NCI-H748 treated with DMSO at 0.1 percent for 48 hours (cell line): ENCODE results near the gene EEF1AKMT1.
"Not testable (repeated sequence)": the region's sequence is repeated elsewhere in the genome, so short reads cannot be mapped to it uniquely, and the experiment has no call there.

Source experiments
- DNase-seq: peaks from one replicate; lab custom pipeline; 2025; lab: John Stamatoyannopoulos, UW

The EEF1AKMT1 gene

DNA sequence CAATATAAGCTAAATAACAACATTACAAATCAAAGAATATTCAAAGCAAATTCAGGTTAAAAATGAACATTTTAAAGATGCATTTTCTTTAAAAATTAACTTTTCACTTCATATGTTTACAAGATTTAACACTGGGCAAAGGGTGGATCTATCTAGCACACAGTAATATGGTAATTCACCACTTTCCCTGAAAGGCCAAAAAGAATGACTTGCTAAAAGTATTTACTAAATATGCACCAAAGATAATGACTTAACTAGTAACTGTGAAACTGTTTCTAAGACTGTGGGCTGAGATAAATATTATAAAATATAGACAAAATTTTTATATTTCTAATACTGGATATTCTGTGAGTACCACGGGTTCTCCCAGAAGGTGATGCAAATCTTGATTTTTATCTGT is 4.5 kb upstream of the EEF1AKMT1 start:
- DNase-seq = no peak

DNA sequence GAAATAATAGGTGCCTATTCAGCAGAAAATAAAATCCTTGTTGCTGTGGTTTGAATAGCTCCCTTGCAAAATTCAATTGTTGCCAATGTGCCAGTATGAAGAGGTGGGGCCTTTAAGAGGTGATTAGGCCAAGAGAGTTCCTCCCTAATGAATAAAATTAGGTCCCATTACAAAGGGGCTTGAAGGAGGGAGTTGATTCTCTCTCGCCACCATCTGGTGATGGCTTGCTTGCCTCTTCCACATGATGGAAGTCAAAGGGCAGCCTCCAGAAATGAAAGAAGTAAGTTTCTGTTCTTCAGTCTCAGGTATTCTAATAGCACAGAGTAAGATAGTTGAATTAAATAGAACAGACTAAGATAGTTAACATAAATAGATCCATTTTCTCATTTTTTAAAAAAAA is 3.0 kb upstream of the EEF1AKMT1 start:
- no peak for DNase-seq

DNA sequence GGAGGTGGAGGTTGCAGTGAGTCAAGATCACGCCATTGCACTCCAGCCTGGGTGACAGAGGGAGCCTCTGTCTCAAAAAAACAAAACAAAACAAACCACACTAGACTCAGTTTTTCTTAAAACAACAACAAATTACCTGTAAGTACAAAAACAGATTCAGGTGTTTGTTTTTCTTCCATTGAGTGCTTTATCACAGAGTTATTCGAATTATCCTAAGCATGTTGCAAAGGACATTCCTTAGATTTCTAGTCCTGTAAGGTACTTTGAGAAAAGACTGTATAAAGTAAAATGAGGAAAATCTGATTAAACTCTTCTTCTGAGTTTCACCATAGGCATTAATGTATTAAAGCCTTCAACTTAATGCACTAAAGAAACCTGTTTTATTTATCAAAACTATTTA is 2.2 kb upstream of the EEF1AKMT1 start:
- no peak for DNase-seq

DNA sequence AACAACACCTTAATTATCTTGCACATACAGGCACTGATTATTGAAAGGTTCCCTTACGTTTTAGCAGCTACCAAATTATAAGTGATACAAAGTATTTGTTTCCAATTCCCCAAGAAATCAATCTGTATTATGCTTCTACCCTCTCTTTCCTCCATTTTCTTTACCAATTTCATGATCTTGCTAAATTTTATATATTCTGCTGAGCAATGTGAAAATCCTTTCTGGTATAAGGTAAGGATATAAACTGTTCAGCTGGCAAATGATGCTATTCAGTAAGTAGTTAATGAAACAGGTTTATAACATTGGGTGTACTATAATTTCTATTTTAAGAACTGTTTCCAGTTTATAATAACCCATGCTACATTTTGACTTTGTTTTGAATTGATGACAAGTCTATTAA is 985 bp upstream of the EEF1AKMT1 start:
- DNase-seq = no peak

DNA sequence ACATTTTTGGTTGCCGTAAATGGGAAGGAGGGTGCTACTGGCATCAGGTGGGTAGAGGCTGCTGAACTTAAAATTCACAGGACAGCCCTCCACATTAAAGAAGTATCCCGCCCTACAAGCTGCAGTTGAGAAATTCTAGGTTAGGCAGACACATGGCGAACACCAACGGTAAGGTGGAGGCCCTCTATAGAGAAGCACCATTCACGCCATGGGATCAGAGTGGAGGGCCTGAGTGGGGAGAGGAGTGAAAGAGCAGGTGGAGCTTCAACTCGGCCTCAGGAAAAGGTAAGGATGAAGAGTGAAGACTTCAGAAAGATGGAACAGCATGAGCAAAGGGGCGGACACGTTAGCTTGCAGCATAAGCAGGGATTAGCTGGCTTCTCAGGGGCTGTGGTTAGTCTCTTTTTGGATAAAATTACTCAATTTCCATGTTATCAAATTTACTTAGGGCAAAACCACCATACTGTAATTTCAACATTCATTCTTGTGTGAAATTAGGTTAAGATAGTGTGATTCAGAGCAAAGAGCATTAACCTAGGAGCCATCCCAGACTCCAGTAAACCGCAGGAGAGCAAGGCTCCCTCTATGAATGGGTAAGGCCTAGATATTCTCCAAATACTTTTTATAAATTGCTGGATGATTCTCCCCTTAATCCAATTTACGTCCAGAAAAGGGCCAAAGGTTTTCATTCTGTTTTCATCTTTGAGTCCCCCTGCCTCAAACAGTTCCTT is 1.2 kb downstream of the EEF1AKMT1 start:
- no peak for DNase-seq

DNA sequence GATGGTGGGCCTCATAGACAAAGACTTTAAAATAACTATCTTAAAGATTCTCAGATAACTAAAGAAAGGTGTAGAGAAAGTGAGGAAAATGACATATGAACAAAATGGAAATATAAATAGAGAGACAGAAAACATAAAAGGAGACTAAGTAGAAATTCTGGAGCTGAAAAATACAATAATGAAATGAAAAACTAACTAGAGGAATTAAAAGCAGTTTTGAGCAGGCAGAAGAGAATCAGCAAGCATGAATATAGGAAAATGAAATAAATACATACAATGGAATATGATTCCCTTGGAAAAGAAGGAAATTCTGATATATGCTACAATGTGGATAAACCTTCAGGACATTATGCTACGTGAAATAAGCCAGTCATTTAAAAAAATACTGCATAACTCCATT is 3.9 kb downstream of the EEF1AKMT1 start:
- DNase-seq = no peak

DNA sequence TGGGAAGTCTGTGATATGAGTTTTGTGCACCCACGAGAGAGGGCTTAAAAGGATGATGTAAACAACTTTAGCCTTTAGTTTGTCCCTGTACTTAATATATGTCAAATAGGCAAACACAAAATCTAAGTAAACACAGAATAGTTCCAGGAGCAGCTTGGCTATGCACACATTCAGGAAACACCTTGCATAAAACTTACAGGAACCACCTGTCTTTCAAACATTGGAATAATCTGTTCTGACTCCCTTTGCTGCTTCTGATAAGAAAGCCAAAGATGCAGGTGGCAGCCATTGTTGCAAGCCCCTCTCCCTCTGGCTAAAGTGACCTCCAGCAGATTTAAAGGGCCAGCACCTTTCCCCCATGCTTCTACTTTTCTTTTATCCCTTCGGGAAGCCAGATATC is 4.7 kb downstream of the EEF1AKMT1 start:
- no peak for DNase-seq

DNA sequence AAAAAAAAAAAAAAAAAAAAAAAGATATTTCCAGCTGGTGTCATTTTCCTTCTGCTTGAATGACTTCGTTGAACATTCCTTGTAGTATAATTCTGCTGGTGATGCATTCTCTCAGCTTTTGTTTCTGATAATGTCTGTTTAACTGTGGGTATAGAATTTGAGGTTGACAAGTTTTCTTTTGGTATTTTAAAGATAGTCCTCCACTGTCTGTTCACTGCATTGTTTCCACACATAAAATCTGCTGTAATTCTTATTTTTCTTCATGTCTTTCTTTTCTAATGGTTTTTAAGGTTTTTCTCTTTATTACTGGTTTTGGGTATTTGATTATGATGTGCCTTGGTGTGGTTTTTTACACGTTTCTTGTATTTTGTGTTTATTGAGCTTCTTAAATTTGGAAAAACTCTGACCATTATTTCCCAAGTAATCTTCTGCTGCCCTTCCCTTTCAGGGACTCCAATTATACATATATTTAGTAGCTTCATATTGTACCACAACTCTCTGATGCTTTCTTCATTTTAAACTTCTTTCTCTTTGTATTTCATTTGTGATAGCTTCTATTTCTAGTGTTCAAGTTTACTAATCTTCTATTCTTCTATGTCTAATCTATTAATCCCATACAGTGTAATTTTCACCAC is 6.3 kb downstream of the EEF1AKMT1 start:
- DNase-seq = no peak

DNA sequence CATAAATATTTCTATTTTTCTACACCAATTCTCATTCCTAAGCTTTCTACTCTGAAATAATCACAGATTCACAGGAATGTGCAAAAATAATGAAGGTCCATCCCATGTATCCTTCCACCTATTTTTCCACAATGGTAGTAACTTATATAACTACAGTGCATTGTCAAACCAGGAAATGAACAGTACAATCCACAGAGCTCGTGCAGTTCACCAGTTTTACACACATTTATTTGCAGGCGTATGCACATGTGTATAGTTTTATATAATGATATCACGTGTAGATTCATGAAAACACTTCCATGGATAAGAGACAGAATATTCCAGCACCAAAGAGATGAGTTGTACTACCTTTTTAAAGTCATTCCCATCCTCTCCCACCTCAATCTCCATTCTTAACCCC is 12.9 kb downstream of the EEF1AKMT1 start:
- DNase-seq = no peak

DNA sequence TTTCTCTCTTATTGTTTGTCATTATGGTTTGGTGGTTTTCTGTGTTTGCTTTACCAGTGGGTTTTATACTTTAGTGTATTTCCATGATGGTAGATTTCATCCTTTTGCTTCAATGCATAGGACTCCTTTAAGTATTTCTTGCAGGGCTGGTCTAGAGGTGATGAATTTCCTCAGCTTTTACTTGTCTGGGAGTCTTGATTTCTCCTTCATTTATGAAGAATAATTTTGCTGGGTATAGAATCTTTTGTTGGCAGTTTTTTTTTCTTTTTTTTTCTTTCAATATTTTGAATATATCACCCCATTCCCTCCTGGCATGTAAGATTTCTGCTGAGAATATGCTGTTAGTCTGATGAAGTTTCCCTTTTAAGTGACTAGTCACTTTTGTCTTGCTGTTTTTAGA is 19.8 kb downstream of the EEF1AKMT1 start:
- DNase-seq = no peak

DNA sequence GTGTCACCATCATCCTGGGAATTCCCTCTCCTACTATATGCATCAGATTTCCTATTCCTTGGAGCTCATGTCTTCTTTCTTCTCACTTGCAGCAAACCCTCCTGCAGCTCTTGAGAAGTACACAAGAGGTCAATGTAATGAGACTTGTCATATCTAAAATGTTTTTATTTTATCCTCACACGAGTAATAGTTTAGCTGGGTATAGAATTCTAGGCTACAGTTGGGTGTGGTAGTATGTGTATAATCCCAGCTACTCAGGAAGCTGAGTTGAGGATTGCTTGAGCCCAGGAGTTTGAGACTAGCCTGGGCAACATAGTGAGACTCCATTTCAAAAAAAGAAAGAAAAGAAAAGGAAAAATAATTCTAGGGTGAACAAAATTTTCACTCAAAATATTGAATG is 24.4 kb downstream of the EEF1AKMT1 start:
- DNase-seq = no peak

DNA sequence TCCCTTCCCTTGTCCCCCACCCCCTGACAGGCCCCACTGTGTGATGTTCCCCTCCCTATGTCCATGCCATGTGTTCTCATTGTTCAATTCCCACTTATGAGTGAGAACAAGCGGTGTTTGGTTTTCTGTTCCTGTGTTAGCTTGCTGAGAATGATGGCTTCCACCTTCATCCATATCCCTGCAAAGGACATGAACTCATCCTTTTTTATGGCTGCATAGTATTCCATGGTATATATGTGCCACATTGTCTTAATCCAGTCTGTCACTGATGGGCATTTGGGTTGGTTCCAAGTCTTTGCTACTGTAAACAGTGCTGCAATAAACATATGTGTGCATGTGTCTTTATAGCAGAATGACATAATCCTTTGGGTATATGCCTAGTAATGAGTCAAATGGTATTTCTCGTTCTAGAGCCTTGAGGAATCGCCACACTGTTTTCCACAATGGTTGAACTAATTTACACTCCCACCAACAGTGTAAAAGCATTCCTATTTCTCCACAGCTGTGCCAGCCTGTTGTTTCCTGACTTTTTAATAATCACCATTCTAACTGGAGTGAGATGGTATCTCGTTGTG is 29.8 kb downstream of the EEF1AKMT1 start:
- not testable (repeated sequence) for DNase-seq

DNA sequence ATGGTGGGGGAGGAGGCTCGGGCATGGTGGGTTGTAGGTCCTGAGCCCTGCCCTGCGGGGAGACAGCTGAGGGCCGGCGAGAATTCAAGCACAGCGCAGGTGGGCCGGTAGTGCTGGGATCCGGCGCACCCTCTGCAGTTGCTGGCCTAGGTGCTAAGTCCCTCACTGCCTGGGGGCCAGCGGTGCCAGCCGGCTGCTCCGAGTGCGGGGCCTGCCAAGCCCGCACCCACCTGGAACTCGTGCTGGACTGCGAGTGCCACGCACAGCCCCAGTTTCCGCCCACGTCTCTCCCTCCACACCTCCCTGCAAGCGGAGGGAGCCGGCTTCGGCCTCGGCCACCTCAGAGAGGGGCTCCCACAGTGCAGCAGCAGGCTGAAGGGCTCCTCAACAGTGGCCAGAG is 33.7 kb downstream of the EEF1AKMT1 start:
- no peak for DNase-seq

DNA sequence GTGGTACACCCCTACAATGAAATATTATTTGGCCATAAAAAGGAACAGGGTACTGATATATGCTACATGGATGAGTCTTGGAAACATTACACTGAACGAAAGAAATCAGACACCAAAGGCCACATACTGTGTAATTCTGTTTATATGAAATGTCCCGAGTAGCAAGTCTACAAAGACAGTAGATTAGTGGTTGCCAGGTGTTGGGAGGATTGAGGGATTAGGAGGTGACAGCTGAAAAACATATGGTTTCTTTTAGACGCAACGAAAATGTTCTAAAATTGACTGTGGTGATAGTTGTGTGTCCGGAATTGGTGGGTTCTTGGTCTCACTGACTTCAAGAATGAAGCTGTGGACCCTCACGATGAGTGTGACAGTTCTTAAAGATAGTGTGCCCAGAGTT is 35.1 kb downstream of the EEF1AKMT1 start:
- no peak for DNase-seq

DNA sequence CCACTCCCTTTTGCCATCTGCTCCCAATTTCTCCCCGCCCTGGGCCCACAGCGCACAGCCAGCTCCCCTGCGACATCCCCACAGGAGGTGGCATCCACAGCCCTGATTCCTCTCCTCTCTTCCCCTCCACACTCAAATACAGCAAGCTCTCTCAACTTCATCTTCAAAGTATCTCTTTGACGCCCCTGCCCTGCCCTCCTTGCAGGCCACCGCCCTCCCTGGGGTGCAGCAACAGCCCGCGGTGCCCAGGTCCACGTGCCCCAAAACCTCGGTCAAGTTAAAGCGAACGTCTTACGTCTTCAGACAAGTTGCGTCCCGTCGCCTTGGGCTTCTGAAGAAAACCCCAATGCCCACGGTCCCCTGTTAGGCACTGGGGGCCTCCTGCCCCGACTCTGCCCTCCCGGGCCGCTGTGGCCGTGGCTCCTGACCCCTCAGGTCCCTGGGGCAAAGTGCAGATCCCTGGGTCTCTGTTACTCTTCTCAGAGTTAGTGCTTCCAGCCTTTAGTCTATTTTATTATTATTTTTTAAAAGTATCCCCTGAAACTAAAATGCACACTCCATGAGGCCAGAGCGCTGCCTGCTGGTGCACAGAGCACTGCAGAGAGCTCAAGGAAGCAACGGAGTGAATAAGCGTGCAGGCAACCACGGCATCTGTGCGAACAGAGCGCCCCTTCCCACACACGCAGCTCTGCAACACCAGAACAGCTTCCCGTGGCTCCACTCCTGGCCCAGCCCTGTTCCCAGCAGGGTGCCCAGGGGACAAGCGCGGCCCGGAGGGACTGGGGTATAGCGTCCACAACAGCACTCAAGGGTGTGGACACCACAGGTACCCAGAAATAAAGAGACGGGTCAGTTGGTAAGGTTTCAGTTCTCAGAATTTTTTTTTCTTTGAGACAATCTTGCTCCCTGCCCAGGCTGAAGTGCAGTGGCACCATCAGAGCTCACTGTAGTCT is 43.9 kb downstream of the EEF1AKMT1 start:
- no peak for DNase-seq

DNA sequence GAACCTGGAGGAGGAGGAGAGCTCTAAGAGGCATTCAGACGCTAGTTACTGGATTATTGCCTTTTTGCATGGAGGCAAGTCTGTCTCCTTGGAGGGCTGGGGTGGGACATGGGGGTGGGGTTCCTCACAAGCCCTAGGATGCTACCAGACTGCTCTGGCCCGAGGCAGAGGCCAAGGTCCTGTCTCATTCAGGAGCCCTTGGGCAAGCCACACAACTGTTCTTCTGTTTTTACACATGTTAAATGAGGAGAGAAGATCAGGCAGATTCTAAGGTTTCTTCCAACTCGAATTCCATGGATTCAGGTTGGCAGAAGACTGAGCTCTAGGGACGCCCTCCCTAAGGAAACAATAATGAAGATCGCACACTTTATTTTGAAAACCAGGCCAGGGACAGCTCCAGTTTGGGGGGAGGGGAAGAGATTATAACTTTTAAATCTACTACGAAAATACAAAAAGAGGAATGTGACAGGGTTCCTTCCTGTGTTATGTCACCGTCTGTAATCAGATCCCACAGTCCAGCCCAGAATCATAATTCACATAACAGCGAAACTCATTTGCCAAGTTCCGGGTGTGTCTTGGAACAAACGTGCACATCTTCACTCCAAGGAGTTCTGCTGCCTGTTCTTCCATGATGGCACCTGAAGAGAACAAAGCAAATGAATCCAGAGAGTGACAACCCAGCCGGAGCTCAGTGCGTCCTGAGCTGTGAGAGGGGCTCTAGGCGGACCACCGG is 45.0 kb downstream of the EEF1AKMT1 start:
- DNase-seq = no peak

DNA sequence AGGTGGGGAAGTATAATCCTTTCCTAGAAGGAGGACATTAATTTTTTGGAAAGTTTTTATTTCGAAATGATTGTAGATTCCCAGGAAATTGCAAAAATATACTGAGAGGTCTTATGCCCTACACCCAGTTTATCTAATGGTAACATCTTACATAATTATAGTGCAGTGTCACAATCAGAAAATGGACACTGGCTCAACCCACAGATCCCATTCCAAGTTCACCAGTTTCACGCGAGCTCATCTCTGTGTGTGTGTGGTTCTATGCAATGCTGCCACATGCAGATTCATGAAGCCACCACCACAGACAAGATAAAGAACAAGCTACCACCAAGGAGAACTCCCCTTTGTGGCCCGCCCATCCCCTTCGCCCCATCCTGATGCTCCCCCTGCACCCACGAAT is 45.9 kb downstream of the EEF1AKMT1 start:
- DNase-seq = no peak

DNA sequence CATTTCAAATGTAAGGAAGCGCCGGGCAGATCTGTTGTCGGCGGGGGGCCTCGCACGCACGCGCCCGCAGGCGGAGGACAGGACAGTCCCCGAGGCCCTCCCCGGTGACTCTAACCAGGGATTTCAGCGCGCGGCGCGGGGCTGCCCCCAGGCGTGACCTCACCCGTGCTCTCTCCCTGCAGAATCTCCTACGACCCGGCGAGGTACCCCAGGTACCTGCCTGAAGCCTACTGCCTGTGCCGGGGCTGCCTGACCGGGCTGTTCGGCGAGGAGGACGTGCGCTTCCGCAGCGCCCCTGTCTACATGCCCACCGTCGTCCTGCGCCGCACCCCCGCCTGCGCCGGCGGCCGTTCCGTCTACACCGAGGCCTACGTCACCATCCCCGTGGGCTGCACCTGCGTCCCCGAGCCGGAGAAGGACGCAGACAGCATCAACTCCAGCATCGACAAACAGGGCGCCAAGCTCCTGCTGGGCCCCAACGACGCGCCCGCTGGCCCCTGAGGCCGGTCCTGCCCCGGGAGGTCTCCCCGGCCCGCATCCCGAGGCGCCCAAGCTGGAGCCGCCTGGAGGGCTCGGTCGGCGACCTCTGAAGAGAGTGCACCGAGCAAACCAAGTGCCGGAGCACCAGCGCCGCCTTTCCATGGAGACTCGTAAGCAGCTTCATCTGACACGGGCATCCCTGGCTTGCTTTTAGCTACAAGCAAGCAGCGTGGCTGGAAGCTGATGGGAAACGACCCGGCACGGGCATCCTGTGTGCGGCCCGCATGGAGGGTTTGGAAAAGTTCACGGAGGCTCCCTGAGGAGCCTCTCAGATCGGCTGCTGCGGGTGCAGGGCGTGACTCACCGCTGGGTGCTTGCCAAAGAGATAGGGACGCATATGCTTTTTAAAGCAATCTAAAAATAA is 52.1 kb downstream of the EEF1AKMT1 start:
- DNase-seq = peak; percentile 23

DNA sequence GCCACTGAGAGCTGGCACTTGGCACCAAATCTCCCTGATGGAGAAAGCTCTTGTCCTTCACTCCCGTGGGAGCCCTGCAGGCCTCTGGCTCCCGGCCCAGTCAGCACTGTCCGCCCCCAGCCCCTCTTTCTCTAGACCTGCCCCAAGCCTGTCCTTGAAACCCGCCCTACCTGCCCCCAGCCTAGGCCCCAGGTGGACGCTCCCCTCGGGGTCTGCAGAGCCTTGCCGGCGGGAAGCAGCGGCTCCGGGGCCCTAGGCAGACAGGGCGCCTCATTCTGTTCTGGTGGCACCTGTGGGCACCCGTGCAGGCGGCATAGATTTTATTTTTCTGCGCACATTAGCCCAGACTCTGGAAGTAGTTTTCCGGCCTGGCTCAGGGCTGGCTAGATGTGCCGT is 52.7 kb downstream of the EEF1AKMT1 start:
- no peak for DNase-seq

DNA sequence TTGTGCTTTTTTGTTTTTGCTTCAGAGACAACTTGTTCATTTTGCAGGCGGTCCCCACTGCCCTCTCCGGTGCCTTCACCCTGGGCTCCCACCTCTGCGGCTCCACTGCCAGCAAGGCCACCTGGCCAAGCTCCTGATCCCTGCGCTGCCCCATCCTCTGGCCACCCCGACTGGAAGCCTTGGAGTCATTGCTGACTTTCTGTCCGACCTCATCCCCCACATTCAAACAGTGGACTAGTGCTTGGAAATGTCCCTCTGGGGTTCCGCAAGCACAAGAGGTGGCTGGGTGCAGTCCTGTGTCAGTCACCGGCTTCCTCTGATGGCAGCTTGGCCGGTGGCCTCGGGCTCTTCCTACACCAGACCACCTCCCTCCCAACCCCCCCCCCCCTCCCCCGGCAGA is 53.3 kb downstream of the EEF1AKMT1 start:
- no peak for DNase-seq

DNA sequence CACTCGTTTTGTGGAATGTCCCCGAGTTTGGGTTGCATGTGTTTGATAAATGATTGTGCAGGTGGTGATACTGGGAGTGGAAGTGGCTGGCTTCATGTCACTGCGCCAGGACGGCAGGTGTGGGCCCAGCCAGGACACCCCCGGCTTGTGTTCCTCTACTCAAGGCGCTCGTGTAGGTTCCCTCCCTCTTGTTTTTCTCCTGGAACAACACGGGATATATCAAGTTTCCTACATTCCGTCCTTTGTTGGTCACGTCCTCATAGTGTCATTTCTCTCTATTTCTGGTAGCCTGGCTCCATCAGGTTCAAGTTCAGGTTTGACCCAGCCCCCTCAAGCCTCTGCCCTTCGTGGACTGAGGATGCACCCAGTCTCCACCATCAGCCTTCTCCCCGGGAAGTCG is 54.0 kb downstream of the EEF1AKMT1 start:
- DNase-seq = no peak
